Smooth muscle cell (in vitro differentiated cells): ENCODE data around the gene GLIPR1. TPM values are rescaled to one million over a fixed set of nuclear protein-coding genes. Genes with fewer than 3 reads are reported as not detected.

Experiments used
- DNase-seq: peaks from one replicate; lab custom pipeline; 2025; ENCODE audit not compliant: unreplicated experiment; lab: John Stamatoyannopoulos, UW
- H2AFZ ChIP-seq: fragments of 200-600 bp; sonication (generic); 2 replicates; pipeline ENCODE4 v1.6.0; 2016; ENCODE audit warnings: antibody characterized with exemption, low read depth, mild to moderate bottlenecking
- H3F3A ChIP-seq: fragments of 200-600 bp; sonication (generic); 2 replicates; pipeline ENCODE4 v1.6.0; 2017; ENCODE audit warnings: antibody characterized with exemption, low read depth
- H3K27ac ChIP-seq: fragments of 200-600 bp; sonication (generic); 2 replicates; pipeline ENCODE4 v1.5.1; 2016; ENCODE audit warnings: low read depth, mild to moderate bottlenecking
- H3K27me3 ChIP-seq: fragments of 200-600 bp; sonication (generic); 2 replicates; pipeline ENCODE4 v1.6.1; 2016; ENCODE audit warnings: low read depth, mild to moderate bottlenecking
- H3K36me3 ChIP-seq: fragments of 200-600 bp; sonication (generic); 2 replicates; pipeline ENCODE4 v1.5.1; 2016; ENCODE audit warnings: low read depth
- H3K4me1 ChIP-seq: fragments of 200-600 bp; sonication (generic); 2 replicates; pipeline ENCODE4 v1.5.1; 2016; ENCODE audit warnings: low read depth
- H3K4me2 ChIP-seq: fragments of 200-600 bp; sonication (generic); 2 replicates; pipeline ENCODE4 v1.6.0; 2016; ENCODE audit warnings: mild to moderate bottlenecking
- H3K4me3 ChIP-seq: fragments of 200-600 bp; sonication (generic); 2 replicates; pipeline ENCODE4 v1.5.1; 2016; ENCODE audit warnings: mild to moderate bottlenecking
- H3K79me2 ChIP-seq: fragments of 200-600 bp; sonication (generic); 2 replicates; pipeline ENCODE4 v1.6.0; 2016; ENCODE audit warnings: low read depth, mild to moderate bottlenecking
- H3K9ac ChIP-seq: fragments of 200-600 bp; sonication (generic); 2 replicates; pipeline ENCODE4 v1.6.0; 2016; ENCODE audit warnings: low read depth
- H3K9me3 ChIP-seq: fragments of 200-600 bp; sonication (generic); replicated peaks from 2 replicates; pipeline ENCODE4 v1.5.1; 2016; ENCODE audit warnings: low read depth
- H4K20me1 ChIP-seq: fragments of 200-600 bp; sonication (generic); 2 replicates; pipeline ENCODE4 v1.6.0; 2016; ENCODE audit warnings: low read depth
- WGBS: methylation state at CpG from one replicate; pipeline ENCODE4 v1.1.7; 2016; ENCODE audit warnings: low lambda C conversion rate; 5-methylcytosine and 5-hydroxymethylcytosine counted together
- polyA plus RNA-seq: library from polyadenylated mRNA; unstranded; fragments of >200 nt; fragmentation: Nextera tagmentation; extraction: Ambion mirVana; gene quantifications from 2 replicates; pipeline ENCODE4 v1.2.1, GENCODE V29; 2016
- total RNA-seq: library from RNA; depleted of rRNA; stranded (reverse); fragments of >200 nt; gene quantifications from 2 replicates; pipeline ENCODE4 v1.2.3, GENCODE V29; 2014
- TF ChIP-seq, protein P1 (sequence below): fragments of 200-600 bp; sonication (generic); IDR thresholded peaks from 2 replicates; pipeline ENCODE4 v1.5.1; 2017; ENCODE audit warnings: borderline replicate concordance, mild to moderate bottlenecking, antibody characterized with exemption; ENCODE audit not compliant: insufficient read depth, poor library complexity, severe bottlenecking

GLIPR1 gene
- total and polyA plus RNA-seq, 2 experiments from 2014 or later, result 199 to 200 TPM

GRCh38 chr12:75459755-75460154 is 20.8 kb upstream of the GLIPR1 start:
- 93% methylated on average over 3 of the region's 3 CpGs for WGBS
- H3K9me3 ChIP-seq, result peaks cover 8% of the 10 kb centered on the region
- H4K20me1 ChIP-seq, result no peaks in the 10 kb centered on the region

GRCh38 chr12:75460204-75460603 is 20.4 kb upstream of the GLIPR1 start:
- DNase-seq, result no peak
- peaks cover 3% of the 10 kb centered on the region for H3K36me3 ChIP-seq

More at GRCh38 chr12:75459755-75460154, 20.8 kb upstream of the GLIPR1 start:
- Histone ChIP-seq H3K4me3 (no peak overlapping the region), H3K36me3 (peaks cover 3% of the 10 kb centered on the region), H3K4me2 (no peak overlapping the region), H3K27me3 (no peaks in the 10 kb centered on the region), H3F3A (no peaks in the 10 kb centered on the region), H3K4me1 (no peaks in the 10 kb centered on the region), H3K9ac (no peak overlapping the region), H2AFZ (no peak overlapping the region), H3K79me2 (no peaks in the 10 kb centered on the region), H3K27ac (no peak overlapping the region)
- DNase-seq, result no peak
- TF ChIP-seq, protein P1, sequence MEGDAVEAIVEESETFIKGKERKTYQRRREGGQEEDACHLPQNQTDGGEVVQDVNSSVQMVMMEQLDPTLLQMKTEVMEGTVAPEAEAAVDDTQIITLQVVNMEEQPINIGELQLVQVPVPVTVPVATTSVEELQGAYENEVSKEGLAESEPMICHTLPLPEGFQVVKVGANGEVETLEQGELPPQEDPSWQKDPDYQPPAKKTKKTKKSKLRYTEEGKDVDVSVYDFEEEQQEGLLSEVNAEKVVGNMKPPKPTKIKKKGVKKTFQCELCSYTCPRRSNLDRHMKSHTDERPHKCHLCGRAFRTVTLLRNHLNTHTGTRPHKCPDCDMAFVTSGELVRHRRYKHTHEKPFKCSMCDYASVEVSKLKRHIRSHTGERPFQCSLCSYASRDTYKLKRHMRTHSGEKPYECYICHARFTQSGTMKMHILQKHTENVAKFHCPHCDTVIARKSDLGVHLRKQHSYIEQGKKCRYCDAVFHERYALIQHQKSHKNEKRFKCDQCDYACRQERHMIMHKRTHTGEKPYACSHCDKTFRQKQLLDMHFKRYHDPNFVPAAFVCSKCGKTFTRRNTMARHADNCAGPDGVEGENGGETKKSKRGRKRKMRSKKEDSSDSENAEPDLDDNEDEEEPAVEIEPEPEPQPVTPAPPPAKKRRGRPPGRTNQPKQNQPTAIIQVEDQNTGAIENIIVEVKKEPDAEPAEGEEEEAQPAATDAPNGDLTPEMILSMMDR, result no peak

GRCh38 chr12:75471902-75472890 is 8.4 kb upstream of the GLIPR1 start:
- WGBS, result 82% methylated on average over 6 of the region's 6 CpGs
- Histone ChIP-seq H3K79me2 (no peaks in the 10 kb centered on the region), H3K9ac (no peak overlapping the region), H3K36me3 (no peaks in the 10 kb centered on the region), H3F3A (no peaks in the 10 kb centered on the region), H3K4me2 (no peak overlapping the region), H2AFZ (no peak overlapping the region), H3K4me1 (no peaks in the 10 kb centered on the region), H4K20me1 (no peaks in the 10 kb centered on the region), H3K4me3 (no peak overlapping the region), H3K27ac (peak overlapping the region; percentile 9), H3K9me3 (no peaks in the 10 kb centered on the region), H3K27me3 (no peaks in the 10 kb centered on the region)
- DNase-seq, result no peak
- TF ChIP-seq, protein P1, result no peak

More at GRCh38 chr12:75460204-75460603, 20.4 kb upstream of the GLIPR1 start:
- Histone ChIP-seq H3K4me1 (no peaks in the 10 kb centered on the region), H3K4me2 (no peak overlapping the region), H3K9ac (no peak overlapping the region), H3K79me2 (no peaks in the 10 kb centered on the region), H3K4me3 (no peak overlapping the region), H3K27ac (no peak overlapping the region), H3K27me3 (no peaks in the 10 kb centered on the region), H3K9me3 (peaks cover 8% of the 10 kb centered on the region), H4K20me1 (no peaks in the 10 kb centered on the region), H3F3A (no peaks in the 10 kb centered on the region), H2AFZ (no peak overlapping the region)
- TF ChIP-seq, protein P1, result no peak
